ENCODE results near the gene LMAN1L.

Gene LMAN1L

DNA sequence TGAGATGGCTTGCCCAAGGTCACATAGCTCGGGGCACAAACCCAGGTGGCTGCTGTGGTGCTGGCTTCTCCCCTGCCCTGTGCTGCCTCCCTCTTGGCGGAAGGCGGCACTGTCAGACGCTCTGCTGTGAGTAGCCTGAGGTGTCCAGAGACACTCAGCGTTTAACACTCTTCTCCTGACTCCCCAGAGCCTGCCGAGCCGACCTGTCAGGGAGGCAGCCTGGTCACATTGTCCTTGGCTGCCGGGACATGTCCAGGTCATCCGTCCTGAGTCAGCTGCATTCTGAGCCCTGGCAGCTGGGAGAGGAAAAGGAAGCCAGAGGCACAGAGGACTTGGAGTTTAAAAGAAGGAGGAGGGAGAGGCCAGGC lies 4.7 kb downstream of the LMAN1L start:
- DNase-seq, result no peak

DNA sequence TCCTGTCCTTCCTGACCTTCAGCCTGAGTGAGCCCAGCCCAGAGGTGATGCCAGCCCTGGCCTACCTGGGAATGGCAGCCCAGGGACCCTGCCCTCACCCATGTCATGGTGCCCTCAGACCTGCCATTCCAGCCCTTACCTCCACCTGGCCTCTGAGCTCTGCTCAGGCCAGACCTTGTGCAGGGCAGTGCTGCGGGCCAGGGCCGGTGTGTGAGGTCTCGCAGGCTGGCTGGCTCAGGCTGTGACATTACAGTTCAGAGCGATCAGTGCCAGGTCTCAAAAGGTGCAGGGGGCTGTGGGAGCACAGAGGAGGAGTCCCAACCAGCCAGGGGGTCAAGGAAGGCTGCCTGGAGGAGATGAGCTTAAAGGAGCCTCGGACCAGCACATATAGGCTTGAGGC lies 7.4 kb downstream of the LMAN1L start:
- no peak for DNase-seq

DNA sequence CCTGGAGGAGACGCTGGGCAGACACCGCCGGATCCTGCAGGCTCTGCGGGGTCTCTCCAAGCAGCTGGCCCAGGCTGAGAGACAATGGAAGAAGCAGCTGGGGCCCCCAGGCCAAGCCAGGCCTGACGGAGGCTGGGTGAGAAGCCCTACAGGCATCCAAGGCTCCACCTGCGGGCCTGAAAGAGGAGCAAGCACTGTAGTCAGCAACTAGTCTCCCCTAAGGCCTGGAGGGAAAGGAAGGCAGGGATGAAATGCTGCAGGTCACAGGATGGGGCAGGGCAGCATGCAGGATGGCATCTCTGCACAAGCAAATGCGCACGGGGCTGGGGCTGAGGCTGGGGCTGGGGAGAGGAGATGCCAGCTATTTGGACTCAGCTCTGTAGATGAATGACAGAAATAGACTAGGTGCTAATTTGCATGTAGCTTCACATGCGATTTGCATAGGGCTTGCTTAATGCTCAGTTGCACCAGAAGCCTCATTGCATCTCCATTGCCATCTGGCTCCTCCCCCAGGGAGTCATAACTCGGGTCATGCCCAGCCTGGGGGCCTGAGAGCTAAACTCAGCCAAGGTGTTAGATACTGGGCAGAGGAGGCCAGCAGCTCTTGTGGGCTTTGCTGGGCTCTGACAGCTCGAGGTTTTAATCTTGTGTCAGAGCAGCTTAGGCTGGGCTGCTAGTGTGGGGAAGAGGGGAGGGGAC lies 8.6 kb downstream of the LMAN1L start:
- no peak for DNase-seq

DNA sequence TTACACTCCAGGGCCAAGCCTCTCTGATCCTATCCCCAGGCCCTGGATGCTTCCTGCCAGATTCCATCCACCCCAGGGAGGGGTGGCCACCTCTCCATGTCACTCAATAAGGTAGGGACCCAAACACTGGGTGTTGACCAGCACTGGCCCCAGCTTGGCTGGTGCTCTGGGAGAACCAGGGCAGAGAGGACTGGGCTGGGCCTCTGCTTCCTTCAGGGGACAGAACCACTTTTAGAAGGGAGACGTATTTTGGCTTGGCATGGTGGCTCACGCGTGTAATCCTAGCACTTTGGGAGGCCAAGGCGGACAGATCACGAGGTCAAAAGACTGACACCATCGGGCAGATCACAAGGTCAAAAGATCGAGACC lies 9.1 kb downstream of the LMAN1L start:
- no peak for DNase-seq

DNA sequence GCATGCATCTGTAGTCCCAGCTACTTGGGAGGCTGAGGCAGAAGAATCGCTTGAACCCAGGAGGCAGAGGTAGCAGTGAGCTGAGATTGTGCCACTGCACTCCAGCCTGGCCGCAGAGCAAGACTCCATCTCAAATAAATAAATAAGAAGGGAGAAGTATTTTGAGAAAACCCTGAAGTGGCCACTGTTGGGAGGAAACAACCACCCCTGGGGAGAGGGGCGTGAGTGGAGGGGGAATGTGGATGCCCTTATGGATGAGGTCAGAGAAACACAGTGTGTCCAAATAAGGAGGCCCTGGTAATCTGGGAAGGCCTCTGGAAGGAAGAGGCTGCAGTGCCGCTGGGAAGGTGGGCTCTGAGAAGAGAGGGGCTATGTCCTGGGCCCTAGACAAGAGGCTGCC lies 9.6 kb downstream of the LMAN1L start:
- DNase-seq, result no peak

DNA sequence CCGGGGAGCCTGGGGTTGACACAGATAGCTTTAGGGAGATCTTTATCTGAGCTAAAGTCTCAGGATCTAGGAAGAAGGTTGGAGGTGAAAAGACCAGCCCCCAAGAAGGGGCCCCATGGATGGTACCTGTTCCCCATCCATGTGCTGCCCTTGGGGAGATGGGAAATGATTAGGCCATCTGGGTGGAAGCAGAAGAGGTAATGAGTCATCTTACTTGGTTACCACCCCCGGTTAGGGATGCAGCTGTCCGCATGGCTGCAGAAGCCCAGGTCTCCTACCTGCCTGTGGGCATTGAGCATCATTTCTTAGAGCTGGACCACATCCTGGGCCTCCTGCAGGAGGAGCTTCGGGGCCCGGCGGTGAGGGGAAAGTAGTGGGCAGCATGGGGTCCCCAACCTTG lies 10.7 kb downstream of the LMAN1L start:
- DNase-seq, result no peak

DNA sequence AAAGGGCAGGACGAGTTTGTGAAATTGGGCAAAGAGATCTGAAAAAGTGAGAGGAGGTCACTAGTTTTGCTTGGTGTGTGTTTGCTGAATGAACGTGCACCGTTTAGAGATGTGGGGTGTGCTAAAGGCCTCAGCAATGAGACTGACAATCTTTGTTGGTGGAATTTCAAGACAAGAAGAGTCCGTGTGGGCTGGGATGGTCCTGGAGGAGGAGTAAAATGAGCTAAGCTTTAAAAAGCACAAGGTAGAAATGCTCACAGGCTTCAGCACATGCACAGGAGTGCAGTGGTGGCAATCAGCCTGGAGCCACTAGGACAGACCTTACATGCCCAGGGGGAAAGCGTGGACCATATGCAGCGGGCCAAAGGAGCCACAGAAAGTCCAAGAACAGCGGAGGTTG lies 12.3 kb downstream of the LMAN1L start:
- DNase-seq, result no peak

DNA sequence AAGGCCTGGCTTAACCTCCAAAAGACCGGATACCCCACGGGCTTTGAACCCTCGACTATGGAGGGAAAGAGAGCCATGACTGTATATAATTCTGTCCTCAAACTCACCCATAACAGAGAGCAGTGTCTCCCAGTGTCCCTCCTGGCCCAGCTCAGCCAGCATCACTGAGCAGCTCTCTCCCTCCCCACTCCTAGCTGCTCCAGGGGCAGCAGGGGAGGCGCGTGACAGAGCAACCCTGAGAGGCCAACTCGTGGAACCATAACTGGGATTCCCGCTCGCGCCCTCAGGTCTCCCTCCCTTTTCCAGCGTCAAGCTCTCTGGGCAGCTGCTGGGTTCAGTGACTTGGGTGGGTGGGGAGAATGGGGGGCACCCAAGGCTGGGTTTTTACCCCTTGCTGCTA lies 13.2 kb downstream of the LMAN1L start:
- no peak for DNase-seq

DNA sequence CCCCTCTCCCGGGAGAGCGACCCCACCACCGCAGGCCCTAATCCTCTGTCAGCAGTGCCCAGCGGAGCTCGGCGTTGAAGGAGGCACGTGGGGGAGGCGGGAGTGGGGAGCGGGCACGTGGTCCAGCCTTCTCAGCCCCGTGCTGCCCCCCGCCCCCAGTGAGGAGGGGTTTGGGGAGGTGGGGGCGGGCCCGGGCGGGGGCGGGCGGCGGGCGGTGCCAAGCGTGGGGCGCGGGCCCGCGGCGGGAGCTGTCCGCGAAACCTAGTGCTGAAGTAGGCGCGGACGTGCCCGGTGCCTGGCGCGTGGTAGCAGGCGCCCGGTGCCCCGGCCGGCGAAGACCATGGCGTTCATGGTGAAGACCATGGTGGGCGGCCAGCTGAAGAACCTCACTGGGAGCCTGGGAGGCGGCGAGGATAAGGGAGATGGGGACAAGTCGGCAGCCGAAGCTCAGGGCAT lies 13.8 kb downstream of the LMAN1L start, which contains the start of gene CPLX3:
TSS of gene CPLX3 (plus strand) at position 264 of the 456 bp plus-strand sequence. CDS start at position 341, 77 bp downstream.
- no peak for DNase-seq

DNA sequence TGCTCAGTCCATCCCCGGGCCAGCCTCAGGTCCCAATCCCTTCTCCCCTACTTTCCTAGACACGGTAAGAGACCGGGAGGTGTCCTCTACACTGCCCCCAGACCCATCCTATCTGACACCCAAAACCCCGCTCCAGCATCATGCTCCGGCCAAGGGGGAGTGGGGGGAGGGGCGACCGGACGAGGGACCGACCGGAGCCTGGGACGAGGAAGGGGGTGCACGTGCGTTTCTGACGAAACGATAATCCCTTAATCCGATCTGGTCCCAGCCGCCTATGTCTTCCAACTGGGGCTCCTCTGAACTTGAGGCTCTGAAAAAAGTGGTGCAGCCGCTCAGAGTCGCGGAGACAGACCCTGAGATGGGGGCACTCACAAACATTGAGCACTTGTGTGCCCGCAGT lies 14.3 kb downstream of the LMAN1L start:
- no peak for DNase-seq

DNA sequence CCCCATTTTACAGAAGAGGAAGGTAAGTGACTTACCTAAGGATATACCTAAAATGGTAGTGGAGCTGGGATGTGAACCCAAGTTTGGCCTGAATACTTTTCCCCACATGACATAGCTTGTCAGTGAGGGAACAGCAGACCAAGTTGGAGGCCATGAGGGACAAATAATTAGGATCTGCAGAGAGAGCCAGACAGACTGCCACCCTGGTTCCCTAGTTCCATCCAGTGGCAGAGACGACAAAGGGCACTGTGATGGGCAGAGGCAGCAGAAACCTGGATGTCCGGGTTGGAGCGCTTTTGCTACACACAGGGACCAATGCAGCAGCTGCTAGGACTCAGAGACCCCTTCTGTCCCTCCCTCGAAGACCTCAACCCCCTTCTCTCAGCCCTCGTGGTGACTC lies 15.0 kb downstream of the LMAN1L start:
- DNase-seq, result no peak

DNA sequence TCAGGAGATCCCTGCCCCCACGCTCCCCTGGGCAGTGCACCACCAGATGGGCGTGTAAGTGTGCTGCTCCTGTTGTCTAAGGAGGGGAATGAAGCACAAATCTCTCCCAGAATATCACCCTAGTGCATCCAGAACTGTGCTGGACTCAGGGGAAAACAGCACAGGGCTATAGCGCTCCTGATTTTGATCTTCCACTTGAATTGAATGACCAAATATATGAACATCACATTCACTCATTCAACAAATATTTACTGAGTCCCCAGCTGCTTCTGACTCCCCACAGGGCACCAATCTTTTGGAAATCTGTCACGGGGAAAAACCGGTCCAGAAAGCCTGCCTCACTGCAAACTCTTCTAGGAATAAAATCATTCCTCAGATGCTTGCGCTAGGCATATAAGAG lies 16.2 kb downstream of the LMAN1L start:
- DNase-seq, result no peak

DNA sequence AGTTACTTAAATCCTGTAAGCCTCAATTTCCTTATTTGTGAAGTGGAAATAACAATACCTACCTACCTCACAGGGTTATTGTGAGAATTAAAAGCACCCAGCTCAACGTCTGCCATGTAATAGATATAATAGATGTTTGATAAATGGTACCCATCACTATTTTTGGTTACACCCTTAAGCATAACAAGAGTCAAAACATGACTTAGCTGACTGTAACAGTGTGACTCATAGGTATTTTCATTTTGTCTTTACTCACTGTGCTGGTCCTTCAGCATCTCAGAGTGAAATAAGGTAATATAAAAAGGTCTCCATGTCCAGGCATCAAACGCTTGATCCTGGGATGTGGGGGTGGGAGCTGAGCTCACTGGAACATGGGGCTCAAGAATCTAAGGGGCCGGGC lies 16.9 kb downstream of the LMAN1L start:
- DNase-seq, result no peak

DNA sequence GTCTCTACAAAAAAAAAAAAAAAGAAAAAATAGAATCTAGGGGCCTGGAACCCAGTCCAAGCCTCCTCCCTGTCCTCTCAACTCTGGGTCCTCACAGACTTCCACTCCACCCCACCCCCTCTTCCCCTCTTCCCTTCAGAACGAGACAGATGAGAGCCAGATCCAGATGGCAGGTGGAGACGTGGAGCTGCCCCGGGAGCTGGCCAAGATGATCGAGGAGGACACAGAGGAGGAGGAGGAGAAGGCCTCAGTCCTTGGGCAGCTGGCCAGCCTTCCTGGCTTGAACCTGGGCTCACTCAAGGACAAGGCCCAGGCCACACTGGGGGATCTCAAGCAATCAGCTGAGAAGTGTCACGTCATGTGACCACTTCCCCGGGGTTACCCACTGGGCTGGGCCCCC lies 17.4 kb downstream of the LMAN1L start:
- DNase-seq, result no peak

DNA sequence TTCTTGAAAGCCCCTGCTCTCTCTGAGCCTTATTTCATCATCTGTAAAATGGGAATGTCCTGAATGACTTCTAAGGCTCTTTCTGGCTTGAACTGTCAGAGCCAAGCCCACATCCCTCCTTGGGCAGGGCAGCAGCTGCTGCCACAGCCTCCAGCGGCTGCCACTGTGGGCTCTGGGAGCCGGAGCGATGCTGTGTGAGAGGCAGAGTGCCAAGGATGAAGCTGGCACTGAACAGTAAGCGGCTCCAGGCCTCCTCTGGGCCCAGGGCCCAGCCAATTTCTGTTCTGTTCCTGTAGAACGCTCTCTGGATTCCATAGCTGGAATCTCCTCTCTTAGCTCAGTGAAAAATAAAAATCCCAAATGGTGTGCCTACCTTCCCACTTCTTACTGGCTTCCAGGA lies 18.2 kb downstream of the LMAN1L start:
- DNase-seq, result no peak

DNA sequence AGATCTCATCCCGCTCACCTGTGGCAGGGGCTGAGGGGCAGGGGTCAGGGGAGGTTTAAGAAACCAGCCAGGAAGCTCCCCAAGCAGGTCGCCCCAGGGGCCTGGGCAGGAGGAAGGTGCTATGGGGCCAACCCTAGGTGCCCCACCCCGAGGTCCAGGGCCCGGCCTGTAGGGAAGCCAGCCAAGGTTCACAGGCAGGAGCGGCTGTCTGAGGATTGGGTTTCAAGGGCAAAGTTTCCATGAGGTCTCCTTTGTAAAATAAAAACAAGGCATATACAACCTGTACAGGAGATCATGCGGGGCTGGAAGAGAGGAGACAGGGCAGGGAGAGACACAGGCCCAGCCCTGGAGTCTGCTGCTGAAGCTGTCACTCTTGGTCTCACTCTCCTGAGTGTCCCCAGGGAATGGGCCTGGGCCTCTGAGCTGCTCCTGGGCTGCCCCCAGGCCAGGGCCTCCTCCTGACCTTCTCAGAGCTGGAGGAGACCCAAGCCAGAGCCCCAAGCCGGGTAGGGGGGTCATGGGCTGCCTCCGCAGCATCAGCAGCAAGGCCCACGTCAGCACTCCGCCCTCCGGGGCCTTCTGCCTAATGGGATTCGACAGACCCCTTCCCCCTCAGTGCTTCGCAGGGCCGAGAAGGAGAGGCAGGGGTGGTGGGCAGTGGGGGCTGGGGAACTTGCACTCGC lies 19.3 kb downstream of the LMAN1L start:
- DNase-seq, result no peak

DNA sequence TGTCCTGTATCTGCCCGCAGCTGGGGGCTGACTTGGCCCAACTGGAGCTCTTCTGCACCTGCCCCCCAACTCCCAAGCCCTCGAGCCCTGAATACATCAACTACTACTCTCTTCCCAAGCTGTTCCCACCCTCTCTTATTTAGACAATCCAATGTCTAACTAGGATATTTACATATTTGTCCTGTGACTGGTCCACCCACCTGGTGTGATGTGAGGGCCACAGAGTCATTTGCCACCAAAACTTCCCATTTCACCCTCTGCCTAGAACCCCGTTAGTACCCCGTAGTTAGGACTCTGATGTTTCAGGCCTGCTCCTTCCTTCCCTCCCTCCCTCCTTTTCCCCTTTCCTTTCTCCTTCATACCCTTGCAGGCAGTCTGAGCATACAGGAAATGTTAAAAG lies 20.2 kb downstream of the LMAN1L start:
- DNase-seq, result no peak

DNA sequence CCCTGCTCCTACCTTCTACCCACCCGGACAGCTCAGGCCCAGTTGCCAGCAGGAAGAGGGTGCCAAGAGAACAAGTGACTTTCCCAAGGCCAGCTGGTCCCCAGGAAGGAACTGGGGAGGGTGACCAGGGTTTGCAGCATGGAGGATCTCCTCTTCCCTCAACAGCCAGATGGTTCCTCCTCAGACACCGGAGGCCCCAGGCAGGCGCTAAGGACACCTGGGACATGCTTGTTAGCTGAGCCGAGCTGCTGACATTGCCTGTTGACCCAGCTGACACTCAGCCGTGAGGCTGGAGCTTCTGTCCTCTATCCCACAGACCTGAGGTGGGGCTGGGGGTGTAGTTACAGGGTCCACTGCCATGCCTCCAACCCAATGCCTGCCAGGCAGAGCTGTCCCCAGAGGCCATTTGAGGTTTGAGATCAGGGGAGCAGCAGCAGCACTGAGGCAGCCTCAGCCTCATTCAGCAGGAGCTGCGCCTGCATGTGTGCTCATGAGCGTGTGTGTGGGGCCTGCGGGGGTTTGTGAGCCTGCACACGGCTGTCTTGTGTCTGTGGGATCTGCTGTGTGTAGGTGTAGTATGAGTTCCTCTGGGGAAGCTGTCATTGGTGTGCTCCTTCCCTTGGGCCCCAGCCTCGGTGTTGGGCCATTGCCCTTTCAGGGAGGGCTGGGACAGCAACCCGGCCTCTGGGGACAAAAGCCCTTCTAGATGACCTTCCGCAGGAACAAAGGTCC lies 20.9 kb downstream of the LMAN1L start:
- peak; percentile 18 for DNase-seq

DNA sequence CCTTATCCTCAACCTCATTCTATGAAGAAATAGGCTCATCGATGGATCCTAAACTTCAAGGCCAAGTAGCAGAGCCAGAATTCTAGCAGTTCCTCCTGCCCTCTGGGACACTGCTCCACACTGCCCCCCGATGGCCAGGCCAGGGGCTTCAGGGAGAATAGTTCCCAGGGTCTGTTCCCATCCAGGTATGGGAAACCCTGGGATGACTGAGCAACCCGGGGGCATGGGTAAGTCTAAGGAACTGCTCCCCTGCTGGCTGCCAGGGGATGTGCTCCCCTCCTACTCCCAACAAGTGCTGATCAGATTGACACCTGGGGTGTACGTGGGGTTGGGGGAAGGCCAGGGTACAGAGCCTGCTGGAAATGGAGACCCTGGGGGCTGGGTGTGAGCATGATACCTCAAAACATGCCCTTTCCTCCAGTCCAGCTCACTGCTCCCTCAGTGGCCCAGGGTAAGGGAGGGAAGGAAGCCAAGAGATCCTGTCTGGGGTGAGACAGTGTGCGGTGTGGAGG lies 22.7 kb downstream of the LMAN1L start:
- no peak for DNase-seq

DNA sequence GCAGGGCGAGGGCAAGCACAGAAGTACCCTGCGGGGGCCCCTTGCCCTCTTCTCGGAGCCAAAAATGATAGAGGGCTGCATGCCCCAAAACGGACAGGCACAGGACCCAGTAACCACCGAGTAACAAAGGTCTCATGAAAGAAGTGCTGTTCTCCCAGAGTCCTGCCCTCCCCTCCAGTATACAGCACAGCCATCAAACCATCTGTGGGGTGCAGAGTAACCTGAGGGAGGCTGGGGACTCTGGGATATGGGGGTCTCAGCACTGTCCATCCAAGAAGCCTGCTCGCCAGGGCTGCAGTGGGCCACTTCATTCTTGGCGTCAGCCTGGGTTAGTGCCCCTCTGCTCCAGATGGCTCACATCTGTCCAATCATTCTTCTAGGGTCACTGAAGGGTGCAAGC lies 24.2 kb downstream of the LMAN1L start:
- no peak for DNase-seq

DNA sequence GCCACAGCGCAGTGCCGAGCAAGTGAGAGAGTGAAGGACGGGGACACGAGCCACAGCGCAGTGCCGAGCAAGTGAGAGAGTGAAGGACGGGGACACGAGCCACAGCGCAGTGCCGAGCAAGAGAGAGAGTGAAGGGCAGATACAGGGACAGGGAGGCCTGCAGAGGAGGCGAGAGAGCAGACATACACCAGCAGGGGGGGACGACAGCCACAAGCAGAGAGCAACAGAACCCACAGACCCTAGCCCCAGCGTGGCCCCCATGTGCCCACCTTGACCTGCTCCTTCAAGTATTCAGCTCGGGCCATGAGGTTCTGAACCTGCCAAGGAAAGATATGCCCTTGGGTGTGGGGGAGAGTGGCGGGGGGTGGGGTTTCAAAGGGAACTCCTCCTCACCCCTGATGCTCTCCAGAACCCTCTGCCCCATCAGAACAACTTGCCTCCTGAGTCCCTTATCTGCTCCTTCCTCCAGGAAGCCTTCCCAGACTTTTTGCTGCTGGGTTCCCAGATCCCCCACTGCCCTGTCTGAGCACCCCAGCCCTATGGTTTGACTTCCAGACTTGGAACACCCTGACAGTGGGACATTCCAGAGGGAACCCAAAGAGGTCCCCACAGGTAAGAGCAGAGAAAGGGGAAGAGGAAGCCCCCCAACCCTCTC lies 25.0 kb downstream of the LMAN1L start:
- no peak for DNase-seq

DNA sequence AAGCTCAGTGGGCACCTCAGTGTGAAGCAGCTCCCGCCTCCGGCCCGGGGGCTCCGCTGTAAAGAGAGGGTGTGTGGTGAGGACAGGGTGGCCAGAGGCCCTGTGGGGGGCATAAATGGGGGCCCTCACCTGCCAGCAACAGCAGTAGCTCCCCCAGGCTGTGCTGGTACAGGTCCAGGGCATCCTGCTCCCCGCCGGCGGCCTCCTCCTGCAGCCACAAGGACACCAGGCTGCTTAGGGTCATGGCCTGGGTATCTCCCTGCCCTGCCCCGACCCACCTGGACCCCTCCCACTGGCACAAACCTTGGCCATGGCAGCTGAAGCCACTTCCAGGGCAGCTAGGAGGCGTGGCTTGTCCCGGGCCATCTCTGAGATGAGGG lies 25.5 kb downstream of the LMAN1L start:
- no peak for DNase-seq

DNA sequence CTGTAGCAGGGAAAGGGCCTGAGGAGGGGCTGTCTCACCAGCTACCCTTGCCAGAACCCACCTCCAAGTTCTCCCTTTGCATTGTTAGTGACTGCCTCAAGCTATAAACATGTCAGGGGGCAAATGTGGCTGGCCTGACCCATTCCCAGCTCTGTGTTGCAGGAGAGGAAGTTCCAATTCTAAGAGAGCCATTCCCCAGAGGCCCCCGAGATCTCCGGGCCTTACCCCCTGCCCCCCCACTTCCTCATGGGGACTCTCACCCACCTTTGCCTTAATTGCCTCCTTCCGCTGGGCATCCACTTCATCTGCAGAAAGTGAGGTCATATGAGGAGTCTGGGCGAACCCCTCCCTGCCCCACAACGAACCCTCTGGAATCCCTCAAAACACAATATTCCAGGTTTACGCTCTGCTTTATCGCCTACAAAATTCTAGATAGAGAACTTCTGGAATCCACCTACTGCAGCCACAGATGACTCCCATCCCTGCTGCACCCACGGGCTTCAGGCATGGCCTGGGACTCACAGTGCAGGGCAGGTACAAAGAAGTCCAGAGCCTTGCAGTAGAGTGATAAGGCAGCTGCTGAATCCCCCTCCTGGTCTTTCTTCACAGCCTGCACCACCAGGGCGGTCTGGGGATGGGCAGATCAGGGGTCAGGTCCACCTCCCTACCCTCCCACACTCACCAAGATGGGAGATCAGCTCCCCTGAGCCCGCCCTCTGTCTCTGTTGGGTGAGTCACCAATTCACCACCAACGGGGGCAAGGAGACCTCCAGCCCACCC lies 26.3 kb downstream of the LMAN1L start:
- no peak for DNase-seq
